GM18873 (cell line): ENCODE measurements around the gene S1PR5.
A peak's percentile ranks its signal among the peaks of the same experiment; 100 is the strongest.

ENCODE experiments used
- ATAC-seq: cut with Tn5 transposase; IDR thresholded peaks from one replicate; pipeline ENCODE4 v1.9.1; 2021; ENCODE audit warnings: mild to moderate bottlenecking, moderate library complexity, moderate number of reproducible peaks; ENCODE audit not compliant: unreplicated experiment, low FRiP score

S1PR5 gene

DNA sequence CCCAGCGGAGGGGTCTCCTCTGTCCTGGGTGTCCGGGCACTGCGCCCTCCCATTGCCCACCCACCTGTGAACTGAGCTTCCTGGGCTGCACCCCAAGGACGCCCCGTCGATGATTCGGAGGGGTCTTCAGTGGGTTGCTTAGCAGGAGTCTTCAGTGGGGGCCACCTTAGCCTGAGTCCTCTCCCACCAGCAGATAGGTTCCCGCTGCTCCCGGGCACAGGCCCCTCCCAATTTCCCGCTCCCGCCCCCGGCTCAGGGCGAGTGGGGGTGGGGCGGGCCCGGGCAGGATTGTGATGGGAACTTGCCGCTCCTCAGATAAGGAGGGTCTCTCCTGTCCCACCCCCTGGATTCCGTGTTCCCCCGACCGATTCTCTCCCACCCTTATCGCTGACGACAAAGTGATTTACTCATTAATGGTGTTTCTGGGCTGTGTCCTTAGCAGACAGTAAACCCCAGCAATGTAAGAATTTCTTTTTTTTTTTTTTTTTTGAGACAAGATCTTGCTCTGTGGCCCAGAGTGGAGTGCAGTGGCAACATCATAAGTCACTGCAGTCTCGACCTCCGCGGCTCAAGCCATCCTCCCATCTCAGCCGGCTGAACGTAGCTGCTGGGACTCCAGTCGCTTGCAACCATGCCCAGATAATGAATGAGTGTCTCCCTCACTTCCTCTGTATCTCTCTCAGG is 655 bp upstream of the S1PR5 start:
- ATAC-seq, result no peak

DNA sequence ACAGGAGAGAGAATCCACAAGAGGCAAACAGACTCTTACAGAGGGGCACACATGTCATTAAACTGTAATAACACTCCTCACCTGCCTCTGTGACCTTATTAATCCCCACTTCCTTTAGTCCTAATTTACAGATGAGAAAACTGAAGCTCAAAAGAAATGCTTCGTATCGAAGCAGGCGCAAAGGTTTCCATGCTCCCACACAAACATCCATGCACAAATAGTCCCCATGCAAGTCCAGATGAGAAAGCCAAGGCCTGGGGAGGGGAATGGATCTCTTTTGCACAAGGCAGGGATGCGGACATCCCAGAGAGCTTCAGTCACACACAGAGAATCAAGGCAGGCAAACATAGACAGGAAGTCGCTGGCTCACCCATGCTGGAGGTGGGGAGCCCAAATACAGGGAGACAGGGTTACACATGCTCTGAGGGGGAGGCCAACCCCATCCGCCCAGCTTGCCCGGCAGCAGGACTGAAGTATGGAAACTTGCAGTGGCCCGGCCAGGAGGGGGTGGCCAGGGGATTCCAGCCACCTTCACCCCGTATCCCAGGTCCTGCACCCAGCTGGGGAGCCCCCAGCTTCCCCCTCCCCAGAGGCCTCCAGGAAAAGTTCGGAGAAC is 468 bp downstream of the S1PR5 start:
- no peak for ATAC-seq

- no peak for ATAC-seq
Observed at GRCh38 chr19:10516064-10516385, 1.2 kb downstream of the S1PR5 start.

- no peak for ATAC-seq
Observed at GRCh38 chr19:10514211-10515145, 2.8 kb downstream of the S1PR5 start.

DNA sequence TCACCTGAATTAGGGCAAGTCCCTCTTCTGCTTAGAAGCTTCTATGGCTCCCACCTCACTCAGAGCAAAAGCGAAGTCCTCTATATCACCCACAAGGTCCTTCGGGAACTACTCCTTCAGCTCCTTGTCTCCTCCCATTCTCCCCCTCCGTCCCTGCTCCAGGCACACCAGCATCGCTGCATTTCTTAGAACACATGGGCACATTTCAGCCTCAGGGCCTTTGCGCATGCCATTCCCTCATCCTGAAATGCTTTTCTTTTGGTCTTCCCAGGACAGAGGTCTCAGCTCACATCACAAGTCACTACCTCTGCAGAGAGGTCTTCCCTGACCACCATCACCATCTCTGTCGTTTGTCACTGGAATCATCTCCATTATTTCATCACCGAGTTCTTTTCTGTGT is 4.0 kb downstream of the S1PR5 start:
- no peak for ATAC-seq

- no peak for ATAC-seq
Observed at GRCh38 chr19:10510301-10510802, 6.9 kb downstream of the S1PR5 start.

GRCh38 chr19:10508707-10509106 is 8.5 kb downstream of the S1PR5 start:
- ATAC-seq, result no peak

DNA sequence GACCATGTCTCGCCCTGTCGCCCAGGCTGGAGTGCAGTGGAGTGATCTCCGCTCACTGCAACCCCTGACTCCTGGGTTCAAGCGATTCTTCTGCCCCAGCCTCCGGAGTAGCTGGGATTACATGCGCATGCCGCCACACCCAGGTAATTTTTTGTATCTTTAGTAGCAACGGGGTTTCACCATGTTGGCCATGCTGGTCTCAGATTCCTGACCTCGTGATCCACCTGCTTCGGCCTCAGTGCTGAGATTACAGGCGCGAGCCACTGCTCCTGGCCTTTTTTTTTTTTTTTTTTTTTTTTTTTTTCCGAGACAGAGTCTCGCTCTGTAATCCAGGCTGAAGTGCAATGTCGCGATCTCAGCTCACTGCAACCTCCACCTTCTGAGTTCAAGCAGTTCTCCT is 9.2 kb downstream of the S1PR5 start:
- ATAC-seq, result no peak

DNA sequence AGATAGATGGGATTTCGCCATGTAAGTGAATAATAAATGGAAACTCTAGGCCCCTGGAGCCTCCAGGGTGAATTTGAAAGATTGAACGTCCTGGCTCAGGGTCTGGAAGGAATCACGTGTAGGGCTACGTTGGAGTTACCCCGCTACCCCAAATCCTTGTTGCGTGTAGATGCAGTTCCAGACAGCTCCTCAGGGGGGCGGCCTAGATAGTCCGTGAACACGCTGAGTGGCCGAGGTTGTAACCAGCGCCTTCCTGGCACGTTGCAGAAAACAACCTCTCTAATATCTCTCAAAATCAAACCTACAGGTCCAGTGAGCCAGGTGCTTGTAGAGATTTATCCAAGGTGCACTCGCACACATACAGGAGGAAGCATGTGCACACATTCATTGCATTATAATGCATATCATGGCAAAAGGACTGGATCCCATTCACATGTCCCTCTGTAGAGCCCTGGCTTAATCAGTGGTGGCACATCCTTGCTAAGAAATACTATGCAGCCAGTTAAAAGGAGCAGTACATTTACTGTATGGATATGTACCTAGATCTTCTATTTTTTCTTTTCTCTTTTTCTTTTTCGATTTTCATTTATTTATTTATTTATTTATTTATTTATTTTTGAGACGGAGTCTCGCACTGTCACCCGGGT is 11.5 kb downstream of the S1PR5 start:
- ATAC-seq, result no peak

GRCh38 chr19:10503002-10503789 is 14.1 kb downstream of the S1PR5 start, which contains the start of gene KEAP1:
Gene KEAP1 (minus strand): TSS chr19:10503356. CDS start chr19:10500033, 3,323 bp downstream.
- ATAC-seq, result peak; percentile 7

DNA sequence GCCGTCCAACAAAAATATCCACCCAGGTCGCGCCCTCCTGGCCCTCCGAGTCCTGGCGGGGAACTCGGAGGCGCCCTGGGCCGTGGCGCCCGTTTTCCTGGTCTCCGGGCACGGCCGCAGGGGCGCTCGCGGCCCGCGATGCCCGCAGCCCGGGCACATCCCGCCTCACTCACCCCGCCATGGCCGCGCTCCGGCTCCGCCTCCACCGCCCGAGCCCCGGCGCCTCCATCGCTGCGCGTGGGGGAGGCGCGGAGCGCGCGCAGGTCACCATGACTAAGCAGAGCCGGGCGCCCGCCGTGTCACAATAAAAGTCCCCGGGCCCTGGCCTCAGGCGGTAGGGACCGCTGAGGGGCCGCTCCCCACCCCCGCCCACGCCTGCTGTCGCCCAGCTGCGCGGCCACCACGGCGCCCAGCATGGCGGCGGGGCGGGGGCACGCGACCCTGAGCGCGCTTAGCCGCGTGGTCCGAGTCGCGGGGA is 14.7 kb downstream of the S1PR5 start:
- ATAC-seq, result peak; percentile 55

- ATAC-seq, result peak; percentile 18
Observed at GRCh38 chr19:10501971-10502523, 15.2 kb downstream of the S1PR5 start.

GRCh38 chr19:10500247-10500592 is 17.0 kb downstream of the S1PR5 start:
- no peak for ATAC-seq

DNA sequence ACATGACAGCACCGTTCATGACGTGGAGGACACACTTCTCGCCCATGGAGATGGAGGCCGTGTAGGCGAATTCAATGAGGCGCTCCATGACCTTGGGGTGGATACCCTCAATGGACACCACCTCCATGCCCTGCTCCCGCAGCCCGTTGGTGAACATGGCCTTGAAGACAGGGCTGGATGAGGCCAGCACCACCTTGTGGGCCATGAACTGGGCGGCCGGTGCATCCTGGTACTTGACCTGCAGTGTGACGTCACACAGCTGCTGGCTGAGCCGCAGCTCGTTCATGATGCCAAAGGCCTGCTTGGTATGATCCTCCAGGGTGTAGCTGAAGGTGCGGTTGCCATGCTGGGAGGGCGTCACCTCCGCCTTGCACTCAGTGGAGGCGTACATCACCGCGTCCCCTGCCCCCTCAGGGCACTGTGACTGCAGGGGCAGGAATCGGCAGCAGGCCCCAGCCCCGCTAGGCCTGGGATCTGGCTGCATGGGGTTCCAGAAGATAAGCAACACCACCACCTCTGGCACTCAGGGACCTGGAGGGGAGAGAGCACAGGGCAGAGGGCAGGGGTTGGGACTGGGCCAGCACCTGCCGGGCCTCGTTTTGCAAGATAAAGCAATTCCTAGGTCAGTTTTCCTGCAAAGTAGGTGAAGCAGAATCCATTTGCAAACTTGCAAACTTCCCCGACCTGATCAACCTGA is 17.5 kb downstream of the S1PR5 start:
- ATAC-seq, result no peak

- ATAC-seq, result no peak
Observed at GRCh38 chr19:10497371-10497770, 19.9 kb downstream of the S1PR5 start.

GRCh38 chr19:10491472-10492047 is 25.7 kb downstream of the S1PR5 start:
- ATAC-seq, result no peak

- no peak for ATAC-seq
Observed at GRCh38 chr19:10486551-10486950, 30.7 kb downstream of the S1PR5 start.

DNA sequence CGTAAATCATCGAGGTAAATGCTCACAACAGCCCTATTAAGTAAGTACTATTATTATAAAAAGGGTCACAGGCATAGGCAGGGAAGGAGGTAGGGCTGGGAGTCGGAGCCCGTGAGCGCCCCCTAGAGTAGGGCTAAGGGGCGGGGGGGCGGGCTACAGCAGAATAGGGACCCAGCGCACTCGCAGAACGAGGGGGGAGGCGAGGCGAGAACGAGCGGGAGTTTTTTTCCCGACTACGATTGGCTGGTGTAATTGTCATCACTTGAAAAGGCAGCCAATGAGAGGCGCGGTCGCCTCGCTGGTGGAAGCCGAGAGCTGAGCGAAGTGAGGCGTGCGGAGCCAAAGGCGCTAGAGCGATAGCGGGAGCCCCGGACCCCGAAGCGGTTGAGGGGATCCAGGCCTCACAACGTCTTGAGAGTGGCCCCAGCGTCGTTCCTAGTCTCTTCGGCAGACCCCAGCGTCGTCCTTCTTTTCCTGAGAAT is 38.3 kb downstream of the S1PR5 start:
- no peak for ATAC-seq
